ENCODE results near the gene FXYD1. TPM values are rescaled to one million over a fixed set of nuclear protein-coding genes. Genes with fewer than 3 reads are reported as not detected.

The FXYD1 gene
- total RNA-seq, 2 experiments from 2014 or later: 1.3 to 1.4 TPM

DNA sequence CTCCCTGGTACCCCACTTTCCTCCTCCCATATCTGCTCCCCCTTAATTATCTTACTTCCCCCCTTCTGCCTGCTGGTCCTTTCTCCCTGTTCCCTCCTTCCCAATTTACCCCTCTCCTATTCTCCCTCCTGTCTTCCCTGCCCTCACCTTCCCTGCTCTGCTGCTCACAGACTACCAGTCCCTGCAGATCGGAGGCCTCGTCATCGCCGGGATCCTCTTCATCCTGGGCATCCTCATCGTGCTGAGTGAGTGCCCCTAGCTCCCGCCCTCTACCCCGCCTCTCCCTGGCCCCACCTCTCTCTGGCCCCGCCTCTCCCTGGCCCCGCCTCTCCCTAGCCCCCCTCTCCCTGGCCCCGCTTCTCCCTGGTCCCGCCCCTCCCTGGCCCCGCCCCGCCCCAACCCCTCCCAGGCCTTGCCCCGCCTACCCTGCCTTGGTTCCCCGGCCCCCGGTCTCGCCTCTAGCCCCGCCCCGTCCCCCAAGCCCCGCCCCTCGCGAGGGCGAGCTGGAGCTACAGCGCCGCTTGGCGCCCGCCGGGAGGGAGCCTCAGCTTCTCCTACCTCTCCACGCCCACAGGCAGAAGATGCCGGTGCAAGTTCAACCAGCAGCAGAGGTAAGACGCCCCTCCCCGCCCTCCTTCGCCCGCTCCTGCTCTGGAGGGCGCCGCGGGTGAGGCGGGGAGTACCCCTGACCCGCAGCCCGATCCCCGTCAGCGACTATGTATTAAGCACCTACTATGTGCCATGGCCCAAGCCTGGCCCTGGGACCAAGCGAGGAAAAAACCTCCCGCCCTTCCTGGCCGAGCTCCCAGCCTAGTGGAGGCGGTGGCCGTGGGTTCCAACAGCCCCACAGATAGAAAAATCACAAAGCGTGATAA, 2.6 kb downstream of the FXYD1 start:
- peak overlapping the region; percentile 81 for H3K27ac Mint-ChIP-seq
- peak; percentile 90 for ATAC-seq
- ChIA-PET CTCF (interaction anchor here (0.7 to 3.8 kb wide), 33 partner anchors 12 to 471 kb away, joined by 3 to 67 read pairs (median 5); partner anchors contain the start of genes FXYD5, GRAMD1A, HAUS5 and USF2), POLR2A (interaction anchor here (0.7 to 1.3 kb wide), 5 partner anchors 13 to 128 kb away, joined by 3 to 8 read pairs (median 3); partner anchors contain the start of gene FXYD5)
- peak overlapping the region; percentile 77 for H3K4me3 Mint-ChIP-seq
- H3K4me1 Mint-ChIP-seq (ENCODE audit: low read depth): peaks cover 36% of the 10 kb centered on the region
- peak; percentile 97 for DNase-seq
- peaks cover 33% of the 10 kb centered on the region for H3K27me3 Mint-ChIP-seq (ENCODE audit: low read depth)
- H3K9me3 Mint-ChIP-seq (ENCODE audit: insufficient read depth): no peaks in the 10 kb centered on the region
- no peaks in the 10 kb centered on the region for H3K36me3 Mint-ChIP-seq (ENCODE audit: low read depth)

DNA sequence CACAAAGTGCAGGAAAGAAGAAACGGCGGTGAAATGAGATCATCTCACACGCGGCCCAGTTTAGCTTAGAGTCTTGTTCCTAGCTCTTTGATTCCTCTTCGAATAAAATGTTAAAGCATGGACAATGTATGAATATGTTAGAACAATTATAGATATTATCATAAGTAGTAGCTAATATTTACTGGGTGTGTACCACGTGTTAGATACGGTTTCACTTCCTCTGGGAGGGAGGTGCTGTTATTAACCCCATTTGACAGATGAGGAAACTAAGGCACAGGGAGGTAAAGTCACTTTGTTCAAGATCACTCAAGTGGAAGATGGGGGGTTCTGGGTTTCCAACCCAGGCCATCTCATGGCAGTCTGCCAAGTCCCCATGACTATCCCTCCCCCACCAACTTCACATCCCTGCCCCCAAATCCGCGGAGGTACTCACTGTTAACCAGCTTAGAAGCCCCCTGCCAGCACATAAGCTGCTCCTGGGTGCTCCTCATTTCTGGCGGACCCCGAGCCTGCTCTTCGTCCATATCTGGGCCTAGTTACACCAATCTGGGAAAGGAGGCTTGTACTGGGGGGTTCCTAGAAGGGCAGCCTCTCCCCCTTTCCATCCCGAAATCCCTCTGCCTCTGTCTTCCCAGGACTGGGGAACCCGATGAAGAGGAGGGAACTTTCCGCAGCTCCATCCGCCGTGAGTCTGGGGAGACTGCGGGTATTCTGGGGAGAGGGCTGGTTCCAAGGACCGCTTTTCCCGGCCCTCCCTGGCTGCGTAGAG, 3.4 kb downstream of the FXYD1 start:
- H3K4me1 Mint-ChIP-seq (ENCODE audit: low read depth): peaks cover 40% of the 10 kb centered on the region
- peaks cover 32% of the 10 kb centered on the region for H3K27me3 Mint-ChIP-seq (ENCODE audit: low read depth)
- peak overlapping the region; percentile 77 for H3K4me3 Mint-ChIP-seq
- CTCF ChIA-PET: interaction anchor here (0.7 to 3.8 kb wide), 33 partner anchors 11 to 326 kb away, joined by 3 to 67 read pairs (median 5); partner anchors contain the start of genes FXYD5 and USF2
- H3K27ac Mint-ChIP-seq: peak overlapping the region; percentile 81
- POLR2A ChIA-PET: interaction anchor here (0.9 to 1.3 kb wide), 3 partner anchors 12 to 127 kb away, joined by 3 to 8 read pairs (median 3); partner anchors contain the start of gene FXYD5
- DNase-seq (no peak), ATAC-seq (no peak)
- H3K36me3 Mint-ChIP-seq (ENCODE audit: low read depth): no peaks in the 10 kb centered on the region
- H3K9me3 Mint-ChIP-seq (ENCODE audit: insufficient read depth): no peaks in the 10 kb centered on the region

DNA sequence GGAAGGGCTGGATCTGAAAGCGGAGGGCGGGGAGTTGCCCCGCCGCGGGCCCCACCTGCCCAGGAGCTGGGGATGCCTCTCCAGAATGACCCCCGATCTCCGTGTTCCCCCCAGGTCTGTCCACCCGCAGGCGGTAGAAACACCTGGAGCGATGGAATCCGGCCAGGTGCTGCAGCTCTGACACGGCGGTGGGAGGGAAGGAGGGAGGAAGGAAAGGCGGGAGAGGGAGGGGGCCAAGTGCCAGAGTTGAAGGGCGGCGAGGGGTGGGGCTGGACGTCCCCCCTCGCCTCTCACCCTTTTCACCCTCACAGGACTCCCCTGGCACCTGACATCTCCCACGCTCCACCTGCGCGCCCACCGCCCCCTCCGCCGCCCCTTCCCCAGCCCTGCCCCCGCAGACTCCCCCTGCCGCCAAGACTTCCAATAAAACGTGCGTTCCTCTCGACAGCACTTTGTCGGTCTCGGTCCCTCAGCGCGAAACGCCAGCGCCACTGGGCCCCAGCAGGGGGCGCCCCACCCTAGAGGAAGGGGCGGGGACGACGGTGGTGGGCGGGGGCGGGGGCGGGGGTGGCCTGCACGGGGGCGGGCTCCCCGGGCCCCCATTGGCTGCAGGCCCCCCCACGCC, 4.1 kb downstream of the FXYD1 start:
- peak; percentile 78 for DNase-seq
- ATAC-seq: peak; percentile 21

DNA sequence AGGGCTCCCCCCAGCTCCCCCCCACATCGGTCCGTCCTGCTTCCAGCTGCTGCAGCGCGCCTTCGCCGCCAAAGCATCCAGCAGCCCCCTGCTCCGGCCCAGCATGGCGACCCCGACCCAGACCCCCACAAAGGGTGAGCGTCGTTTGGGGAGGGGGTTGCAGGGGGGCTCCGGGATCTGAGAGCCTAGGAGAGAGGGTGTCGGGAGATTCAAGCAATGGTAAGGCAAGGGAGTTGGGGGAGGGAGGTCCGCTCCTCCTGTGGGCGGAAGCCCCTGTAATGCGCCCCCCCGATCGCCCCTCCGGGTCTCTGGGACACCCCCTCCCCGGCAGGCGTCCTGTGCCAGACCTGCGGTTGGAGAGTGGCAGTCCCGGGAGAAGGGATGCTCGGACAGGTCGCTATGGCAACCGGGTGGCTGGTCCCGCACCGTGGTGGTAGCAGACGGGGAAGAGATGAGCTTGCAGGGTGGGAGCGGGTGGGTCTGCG, 4.6 kb downstream of the FXYD1 start, which contains the start of gene FXYD7:
TSS of gene FXYD7 (plus strand) at position 25 of the 485 bp plus-strand sequence. CDS start at position 104, 79 bp downstream.
- POLR2A ChIA-PET: interaction anchor here (1.2 kb wide), 1 partner anchor 11 kb away, joined by 3 read pairs; no protein-coding TSS in a partner anchor
- Mint-ChIP-seq H3K4me3 (peak within 1 kb of the TSS; percentile 77), H3K4me1 (ENCODE audit: low read depth) (peaks cover 40% of the 10 kb centered on the region), H3K27ac (no peak within 1 kb of the TSS), H3K36me3 (ENCODE audit: low read depth) (no peaks in the 10 kb centered on the region), H3K9me3 (ENCODE audit: insufficient read depth) (no peaks in the 10 kb centered on the region), H3K27me3 (ENCODE audit: low read depth) (peaks cover 24% of the 10 kb centered on the region)
- CTCF ChIA-PET: interaction anchor here (0.9 to 3.8 kb wide), 5 partner anchors 10 to 76 kb away, joined by 3 to 67 read pairs (median 39); partner anchors contain the start of gene FXYD5
- no peak for ATAC-seq
- no peak for DNase-seq

More for the DNA sequence above, 4.1 kb downstream of the FXYD1 start:
- H3K4me1 Mint-ChIP-seq (ENCODE audit: low read depth): peaks cover 40% of the 10 kb centered on the region
- no peaks in the 10 kb centered on the region for H3K9me3 Mint-ChIP-seq (ENCODE audit: insufficient read depth)
- ChIA-PET CTCF (interaction anchor here (0.7 to 3.8 kb wide), 19 partner anchors 10 to 137 kb away, joined by 3 to 67 read pairs (median 7); partner anchors contain the start of gene FXYD5), POLR2A (no interaction called here)
- no peak overlapping the region for H3K27ac Mint-ChIP-seq
- H3K27me3 Mint-ChIP-seq (ENCODE audit: low read depth): peaks cover 27% of the 10 kb centered on the region
- H3K4me3 Mint-ChIP-seq: peak overlapping the region; percentile 51
- H3K36me3 Mint-ChIP-seq (ENCODE audit: low read depth): no peaks in the 10 kb centered on the region

DNA sequence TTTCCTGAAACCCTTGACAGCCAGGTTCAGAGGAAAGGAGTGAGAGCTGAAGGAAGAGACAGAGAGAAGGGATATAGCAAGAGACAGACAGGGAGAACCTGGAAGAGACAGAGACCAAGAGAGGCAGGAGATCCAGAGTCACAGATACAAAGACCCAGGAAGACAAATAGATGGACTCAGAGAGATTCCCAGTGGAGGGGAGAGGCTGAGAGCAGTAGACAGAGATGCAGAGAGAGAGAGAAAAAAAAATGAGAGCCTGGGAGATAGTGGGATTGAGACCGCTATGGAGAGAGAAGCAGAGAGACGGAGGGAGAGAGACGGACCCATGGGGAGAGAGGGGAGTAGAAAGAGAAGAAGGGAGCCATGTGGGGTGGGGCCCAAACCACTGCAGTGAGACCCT, 5.2 kb downstream of the FXYD1 start:
- DNase-seq (no peak), ATAC-seq (no peak)
- Mint-ChIP-seq H3K27ac (no peak overlapping the region), H3K9me3 (ENCODE audit: insufficient read depth) (no peaks in the 10 kb centered on the region), H3K27me3 (ENCODE audit: low read depth) (peaks cover 24% of the 10 kb centered on the region), H3K4me1 (ENCODE audit: low read depth) (peaks cover 40% of the 10 kb centered on the region), H3K36me3 (ENCODE audit: low read depth) (no peaks in the 10 kb centered on the region), H3K4me3 (peak overlapping the region; percentile 26)
- ChIA-PET CTCF (interaction anchor here (0.9 to 3.8 kb wide), 3 partner anchors 9 to 74 kb away, joined by 3 to 67 read pairs (median 64); partner anchors contain the start of gene FXYD5), POLR2A (interaction anchor here (1.2 kb wide), 1 partner anchor 10 kb away, joined by 3 read pairs; no protein-coding TSS in a partner anchor)

DNA sequence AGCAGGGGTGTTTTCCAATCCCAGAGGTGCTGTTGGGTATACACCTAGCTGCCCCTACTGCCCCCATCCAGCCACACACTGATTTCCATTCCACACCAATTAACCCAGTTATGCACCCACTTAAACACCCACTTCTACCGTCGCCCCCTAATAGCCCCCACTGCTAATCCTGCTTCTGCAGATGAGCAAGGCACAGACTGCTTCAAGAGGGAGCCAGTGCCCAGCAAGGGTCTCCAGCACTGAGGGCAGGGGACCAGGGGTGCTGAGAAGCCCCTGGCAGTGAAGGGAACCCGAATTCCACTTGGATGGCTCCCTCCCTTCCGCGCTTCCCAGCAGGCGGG, 5.6 kb downstream of the FXYD1 start:
- peaks cover 24% of the 10 kb centered on the region for H3K27me3 Mint-ChIP-seq (ENCODE audit: low read depth)
- ATAC-seq (no peak), DNase-seq (no peak)
- CTCF ChIA-PET: interaction anchor here (1.7 to 3.8 kb wide), 3 partner anchors 9 to 73 kb away, joined by 8 to 67 read pairs (median 64); partner anchors contain the start of gene FXYD5
- peaks cover 40% of the 10 kb centered on the region for H3K4me1 Mint-ChIP-seq (ENCODE audit: low read depth)
- no peak overlapping the region for H3K4me3 Mint-ChIP-seq
- no peaks in the 10 kb centered on the region for H3K36me3 Mint-ChIP-seq (ENCODE audit: low read depth)
- no peak overlapping the region for H3K27ac Mint-ChIP-seq
- H3K9me3 Mint-ChIP-seq (ENCODE audit: insufficient read depth): no peaks in the 10 kb centered on the region
- POLR2A ChIA-PET: interaction anchor here (1.2 kb wide), 1 partner anchor 10 kb away, joined by 3 read pairs; no protein-coding TSS in a partner anchor

DNA sequence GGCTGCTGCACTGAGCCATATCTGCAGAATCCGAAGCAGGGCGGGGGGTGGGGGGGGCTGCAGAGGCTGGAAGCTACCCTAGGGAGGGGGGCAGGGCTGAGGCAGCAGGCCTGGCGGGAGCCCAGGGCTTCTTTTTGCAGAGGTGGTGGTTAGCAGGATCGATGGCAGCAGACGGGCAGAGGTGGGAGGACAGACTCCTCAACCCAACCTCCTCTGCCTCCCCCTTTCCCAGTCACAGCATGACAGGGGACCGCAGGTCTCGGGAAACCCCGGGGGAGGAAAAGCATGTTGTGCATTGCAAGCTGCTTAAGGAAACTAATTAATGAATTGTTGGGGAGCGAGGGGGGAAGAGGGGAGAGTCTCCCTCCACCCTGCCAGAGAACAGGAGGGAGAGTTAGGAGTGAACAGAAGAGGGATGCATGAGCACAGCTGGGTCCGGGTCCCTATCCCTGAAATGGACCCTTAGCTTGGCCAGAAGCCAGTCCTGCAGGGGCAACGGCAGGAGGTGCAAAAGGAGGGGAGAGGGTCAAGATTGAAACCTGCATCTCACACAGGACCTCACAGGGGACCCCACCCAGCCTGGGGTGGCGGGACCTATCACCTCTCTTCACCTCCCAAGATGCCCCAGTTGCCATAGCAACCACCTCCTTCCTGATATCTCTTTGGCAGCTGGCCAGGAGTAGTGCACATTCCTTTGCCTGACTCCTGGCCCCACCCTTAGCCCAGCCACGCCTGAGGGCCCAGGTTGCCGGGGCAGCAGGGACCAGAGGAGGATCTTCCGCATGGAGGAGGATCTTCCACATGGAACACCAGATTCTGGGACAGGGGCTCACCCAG, 6.2 kb downstream of the FXYD1 start:
- DNase-seq: peak; percentile 36
- POLR2A ChIA-PET: interaction anchor here (0.7 to 1.2 kb wide), 3 partner anchors 9 to 80 kb away, joined by 3 read pairs; partner anchors contain the start of gene FXYD5
- Mint-ChIP-seq H3K4me3 (no peak overlapping the region), H3K27ac (no peak overlapping the region), H3K27me3 (ENCODE audit: low read depth) (peaks cover 24% of the 10 kb centered on the region), H3K9me3 (ENCODE audit: insufficient read depth) (no peaks in the 10 kb centered on the region), H3K36me3 (ENCODE audit: low read depth) (no peaks in the 10 kb centered on the region), H3K4me1 (ENCODE audit: low read depth) (peaks cover 40% of the 10 kb centered on the region)
- CTCF ChIA-PET: interaction anchor here (1.3 to 1.8 kb wide), 3 partner anchors 9 to 97 kb away, joined by 4 to 8 read pairs (median 8); no protein-coding TSS in a partner anchor
- no peak for ATAC-seq

DNA sequence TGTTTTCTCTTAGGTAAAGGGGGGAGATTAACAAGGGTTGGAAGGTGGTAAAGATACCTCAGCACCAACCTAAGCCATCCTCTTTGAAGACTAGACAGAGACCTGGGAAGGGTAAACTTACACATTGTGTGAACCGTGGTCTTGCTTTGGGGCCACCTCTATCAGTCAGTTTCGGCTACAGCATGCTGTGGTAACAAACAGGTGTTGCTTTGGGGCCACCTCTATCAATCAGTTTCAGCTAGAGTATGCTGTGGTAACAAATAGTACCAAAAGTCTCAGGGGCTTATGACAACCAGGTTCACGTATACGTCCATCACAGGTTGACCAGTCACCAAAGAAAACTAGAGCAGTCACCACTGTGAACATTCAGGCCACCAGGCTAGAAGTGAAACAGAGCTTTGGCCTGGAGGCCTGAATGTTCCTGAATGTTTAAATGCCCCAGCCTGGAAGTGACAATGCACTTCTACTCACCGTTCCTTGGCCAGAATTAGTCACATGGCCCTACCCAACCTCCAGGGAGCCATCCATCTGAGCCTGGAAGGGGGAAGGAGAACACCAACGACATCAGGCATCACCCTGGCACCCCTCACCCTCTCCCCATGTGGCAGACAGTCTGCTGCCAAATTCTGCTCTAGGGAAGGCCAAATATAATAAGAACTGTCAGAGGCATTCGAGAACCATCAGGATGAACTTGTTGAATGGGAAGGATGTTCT, 8.3 kb downstream of the FXYD1 start:
- DNase-seq (no peak), ATAC-seq (no peak)
- CTCF ChIA-PET: interaction anchor here (1.9 kb wide), 1 partner anchor 64 kb away, joined by 4 read pairs; no protein-coding TSS in a partner anchor
- Mint-ChIP-seq H3K4me3 (no peak overlapping the region), H3K9me3 (ENCODE audit: insufficient read depth) (no peaks in the 10 kb centered on the region), H3K4me1 (ENCODE audit: low read depth) (peaks cover 30% of the 10 kb centered on the region), H3K27me3 (ENCODE audit: low read depth) (peaks cover 20% of the 10 kb centered on the region), H3K36me3 (ENCODE audit: low read depth) (no peaks in the 10 kb centered on the region), H3K27ac (no peak overlapping the region)
- POLR2A ChIA-PET: no interaction called here

DNA sequence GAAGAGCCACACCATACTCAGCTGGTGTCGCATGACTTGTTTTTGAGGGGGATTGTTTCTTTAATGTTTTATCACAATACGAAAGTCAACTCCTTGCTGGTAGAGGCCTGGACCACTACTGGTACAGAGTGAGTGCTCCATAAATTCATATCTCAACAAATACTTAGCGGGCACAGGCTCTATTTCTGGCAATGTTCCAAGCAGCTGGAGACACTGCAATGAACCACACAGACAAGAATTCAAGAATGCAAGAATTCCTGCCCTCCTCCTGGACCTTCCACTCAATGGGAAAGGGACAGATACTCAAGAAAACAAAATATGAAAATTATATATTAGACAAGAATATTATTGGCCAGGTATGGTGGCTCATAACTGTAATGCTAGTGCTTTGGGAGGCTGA, 10.8 kb downstream of the FXYD1 start:
- ATAC-seq: no peak
- POLR2A ChIA-PET: no interaction called here
- H3K36me3 Mint-ChIP-seq (ENCODE audit: low read depth): peaks cover 2% of the 10 kb centered on the region
- no peak overlapping the region for H3K4me3 Mint-ChIP-seq
- no peak overlapping the region for H3K27ac Mint-ChIP-seq
- CTCF ChIA-PET: interaction anchor here (0.9 kb wide), 1 partner anchor 14 kb away, joined by 4 read pairs; the partner anchor contains the start of gene LGI4
- no peak for DNase-seq
- no peaks in the 10 kb centered on the region for H3K9me3 Mint-ChIP-seq (ENCODE audit: insufficient read depth)
- peaks cover 12% of the 10 kb centered on the region for H3K27me3 Mint-ChIP-seq (ENCODE audit: low read depth)
- peaks cover 29% of the 10 kb centered on the region for H3K4me1 Mint-ChIP-seq (ENCODE audit: low read depth)

DNA sequence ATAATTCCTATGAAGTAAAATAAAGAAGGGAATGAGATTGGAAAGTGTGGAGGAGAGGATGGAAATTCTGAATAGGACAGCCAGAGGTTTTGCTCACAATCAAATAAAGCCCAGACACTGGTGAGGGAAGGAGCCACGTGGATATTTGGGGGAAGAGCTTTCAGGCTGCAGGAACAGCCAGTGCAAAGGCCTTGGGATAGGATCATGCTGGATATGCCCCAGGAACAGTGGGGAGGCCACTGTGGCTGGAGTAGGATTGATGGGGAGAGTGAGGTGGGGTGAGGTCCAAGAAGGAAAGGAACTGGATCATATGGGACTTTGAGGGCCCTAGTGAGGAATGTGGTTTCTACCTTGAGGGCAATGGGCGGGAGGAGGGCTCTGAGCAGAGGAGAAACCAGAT, 11.8 kb downstream of the FXYD1 start:
- ATAC-seq (no peak), DNase-seq (no peak)
- Mint-ChIP-seq H3K4me1 (ENCODE audit: low read depth) (peaks cover 22% of the 10 kb centered on the region), H3K27me3 (ENCODE audit: low read depth) (peaks cover 8% of the 10 kb centered on the region), H3K4me3 (no peak overlapping the region), H3K27ac (no peak overlapping the region), H3K36me3 (ENCODE audit: low read depth) (peaks cover 12% of the 10 kb centered on the region), H3K9me3 (ENCODE audit: insufficient read depth) (no peaks in the 10 kb centered on the region)
- ChIA-PET POLR2A (no interaction called here), CTCF (interaction anchor here (0.9 kb wide), 1 partner anchor 15 kb away, joined by 3 read pairs; no protein-coding TSS in a partner anchor)
